ENCODE data around the gene GRIN2C.

The GRIN2C gene

GRCh38 chr17:74875977-74876593 is 16.4 kb upstream of the GRIN2C start:
- TF ChIP-seq CTCF (IDR thresholded peaks at IDR 0.05): no peak
- Histone ChIP-seq H3K4me3 (ENCODE audit: low read depth in 1 of 2, low read length in 1 of 2) (no peak overlapping the region), H3K36me3 (no peaks in the 10 kb centered on the region), H3K9me3 (no peaks in the 10 kb centered on the region), H3K27me3 (no peaks in the 10 kb centered on the region), H3K27ac (no peak overlapping the region), H3K4me1 (ENCODE audit: control insufficient read depth in 1 of 2, insufficient read depth in 1 of 2, low read depth in 1 of 2, low read length in 1 of 2) (peaks cover 15 to 20% of the 10 kb centered on the region in 2 experiments)

GRCh38 chr17:74875155-74875976 is 15.7 kb upstream of the GRIN2C start:
- H3K4me1 ChIP-seq (ENCODE audit: control insufficient read depth in 1 of 2, insufficient read depth in 1 of 2, low read depth in 1 of 2, low read length in 1 of 2): peaks cover 15 to 20% of the 10 kb centered on the region in 2 experiments
- H3K27me3 ChIP-seq: no peaks in the 10 kb centered on the region
- no peaks in the 10 kb centered on the region for H3K9me3 ChIP-seq
- no peak for TF ChIP-seq CTCF (IDR thresholded peaks at IDR 0.05)
- H3K36me3 ChIP-seq: no peaks in the 10 kb centered on the region
- no peak overlapping the region for H3K27ac ChIP-seq
- no peak overlapping the region for H3K4me3 ChIP-seq (ENCODE audit: low read depth in 1 of 2, low read length in 1 of 2)

- H3K4me3 ChIP-seq (ENCODE audit: low read depth in 1 of 2, low read length in 1 of 2): no peak overlapping the region
- no peak for TF ChIP-seq CTCF (IDR thresholded peaks at IDR 0.05)
- H3K9me3 ChIP-seq: no peaks in the 10 kb centered on the region
- peaks cover 3% of the 10 kb centered on the region for H3K27me3 ChIP-seq
- peaks cover 15 to 16% of the 10 kb centered on the region in 2 experiments for H3K4me1 ChIP-seq (ENCODE audit: control insufficient read depth in 1 of 2, insufficient read depth in 1 of 2, low read depth in 1 of 2, low read length in 1 of 2)
- H3K27ac ChIP-seq: no peak overlapping the region
- H3K36me3 ChIP-seq: no peaks in the 10 kb centered on the region
Observed at GRCh38 chr17:74874615-74875037, 14.9 kb upstream of the GRIN2C start.

GRCh38 chr17:74873874-74874614 is 14.4 kb upstream of the GRIN2C start:
- no peak for TF ChIP-seq CTCF (IDR thresholded peaks at IDR 0.05)
- H3K4me3 ChIP-seq (ENCODE audit: low read depth in 1 of 2, low read length in 1 of 2): peak overlapping the region; percentile 81 to 93
- peak overlapping the region; percentile 90 for H3K27ac ChIP-seq
- H3K27me3 ChIP-seq: peaks cover 8% of the 10 kb centered on the region
- H3K9me3 ChIP-seq: no peaks in the 10 kb centered on the region
- no peaks in the 10 kb centered on the region for H3K36me3 ChIP-seq
- peaks cover 15 to 16% of the 10 kb centered on the region in 2 experiments for H3K4me1 ChIP-seq (ENCODE audit: control insufficient read depth in 1 of 2, insufficient read depth in 1 of 2, low read depth in 1 of 2, low read length in 1 of 2)

- Histone ChIP-seq H3K27ac (peak overlapping the region; percentile 90), H3K9me3 (no peaks in the 10 kb centered on the region), H3K27me3 (peaks cover 15% of the 10 kb centered on the region), H3K4me3 (ENCODE audit: low read depth in 1 of 2, low read length in 1 of 2) (peak overlapping the region; percentile 81 to 93), H3K4me1 (ENCODE audit: control insufficient read depth in 1 of 2, insufficient read depth in 1 of 2, low read depth in 1 of 2, low read length in 1 of 2) (peaks cover 15 to 16% of the 10 kb centered on the region in 2 experiments), H3K36me3 (no peaks in the 10 kb centered on the region)
- TF ChIP-seq CTCF (IDR thresholded peaks at IDR 0.05): peak; percentile 7
Observed at GRCh38 chr17:74873037-74873873, 13.6 kb upstream of the GRIN2C start.
